ENCODE measurements around the gene DAP. TPM values are rescaled to one million over a fixed set of nuclear protein-coding genes. Genes with fewer than 3 reads are reported as not detected.

DAP gene
- total and polyA plus RNA-seq, 2 of the 13 experiments (the other 11 are each of a cell fraction or from before 2014, with no cell fraction given): 22.0 to 57.5 TPM

DNA sequence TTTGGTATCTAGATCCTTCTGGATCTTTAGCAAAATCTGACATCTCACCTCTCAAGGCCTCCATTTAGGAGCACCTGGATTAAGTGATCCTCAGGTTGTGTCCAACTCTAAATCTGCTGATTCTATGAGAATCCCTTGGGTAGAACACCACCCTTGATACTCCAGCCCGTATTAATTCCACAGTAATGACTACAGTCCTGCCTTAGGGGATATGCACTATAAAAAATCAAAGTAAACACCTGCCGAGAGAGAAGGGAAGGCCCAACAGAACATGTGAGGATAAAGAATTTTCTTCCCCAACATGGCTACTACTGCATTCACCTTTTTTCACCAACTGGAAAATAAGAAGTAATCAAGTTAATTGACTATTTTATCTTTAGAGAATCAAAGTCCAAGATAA lies 27.6 kb downstream of the DAP start (continued):
- TF ChIP-seq ZNF740 (CRISPR knock-in tag; IDR thresholded peaks at IDR 0.05) (no peak), MAFG (CRISPR knock-in tag; IDR thresholded peaks at IDR 0.05) (no peak), HMG20A (CRISPR knock-in tag; IDR thresholded peaks at IDR 0.05; ENCODE audit: borderline replicate concordance) (no peak), ZNF746 (CRISPR knock-in tag; IDR thresholded peaks at IDR 0.05) (no peak), MTA1 (CRISPR knock-in tag; IDR thresholded peaks at IDR 0.05; ENCODE audit: borderline replicate concordance) (no peak)

DNA sequence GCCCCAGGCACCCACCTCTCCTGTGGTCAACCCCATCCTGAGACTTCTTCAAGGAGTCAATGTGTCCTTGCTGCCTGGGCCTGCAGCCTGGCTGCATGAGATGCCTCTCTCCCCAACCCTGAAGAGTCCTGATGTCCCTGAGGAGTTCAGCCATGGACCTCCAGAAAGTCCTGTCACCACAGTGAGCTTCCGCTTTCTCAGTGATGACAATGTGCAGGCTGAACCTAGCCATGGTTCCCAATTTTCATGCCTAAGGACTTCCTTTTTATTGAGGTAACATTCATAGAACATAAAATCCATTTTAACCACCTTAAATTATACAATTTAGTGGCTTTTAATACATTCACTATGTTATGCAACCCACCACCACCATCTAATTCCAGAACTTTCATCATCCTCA lies 29.1 kb downstream of the DAP start:
- POLR2A ChIA-PET: no interaction called here
- FAIRE-seq: no peak
- no peak for ATAC-seq
- 90% methylated on average over 1 of the region's 1 CpG for WGBS (ENCODE audit: low lambda C conversion rate)
- H3K79me2 ChIP-seq (ENCODE audit: insufficient read depth, low read length): peaks cover 5% of the 10 kb centered on the region
- in situ Hi-C loops (cut with HindIII; ENCODE audit: extremely low pct_ligation_motif_present, low pct_unique_long_range_greater_than_20kb) (no loop called here), intact Hi-C loops (cut with micrococcal nuclease; ENCODE audit: unreplicated experiment) (no loop called here)
- peaks cover 16 to 72% of the 10 kb centered on the region in 2 experiments; a peak in 4 of 5 replicates for H3K36me3 ChIP-seq (replicated peaks in 1 of 2; ENCODE audit: control insufficient read depth in 1 of 2, insufficient read depth in 2 of 2, low read length in 2 of 2)
- H3K27ac ChIP-seq (ENCODE audit: extremely low read length, insufficient read depth, low read length): no peak overlapping the region
- no TSS peak for BruUV-seq (replicated peaks)
- peaks cover 7% of the 10 kb centered on the region; the same call in 1 of the 2 replicates for H3K4me1 ChIP-seq (ENCODE audit: insufficient read depth, low read length)
- peaks cover 14% of the 10 kb centered on the region; the same call in 1 of the 2 replicates for H4K20me1 ChIP-seq (ENCODE audit: insufficient read depth, low read length)
- H3K4me2 ChIP-seq (ENCODE audit: low read depth, low read length): no peak overlapping the region
- no peaks in the 10 kb centered on the region for H3K27me3 ChIP-seq (ENCODE audit: control insufficient read depth in 1 of 2, insufficient read depth in 2 of 2, low read length in 2 of 2)
- H3K4me3 ChIP-seq (replicated peaks in 1 of 3; ENCODE audit: insufficient read depth in 1 of 3, low read depth in 2 of 3, low read length in 3 of 3): no peak overlapping the region
- no peak overlapping the region for H3K9ac ChIP-seq (ENCODE audit: insufficient read depth, low read depth, low read length)
- no peak overlapping the region for H2AFZ ChIP-seq (ENCODE audit: low read length)
- no peaks in the 10 kb centered on the region for H3K9me3 ChIP-seq (ENCODE audit: low read length)
- CTCF ChIA-PET (ENCODE audit: low intra/inter-chr PET ratio, low total read pairs): no interaction called here
- no peak for TF ChIP-seq ATF7-NPFF (CRISPR knock-in tag; IDR thresholded peaks at IDR 0.05; ENCODE audit: low read depth)
- DNase-seq (ENCODE audit: low spot score): no peak

DNA sequence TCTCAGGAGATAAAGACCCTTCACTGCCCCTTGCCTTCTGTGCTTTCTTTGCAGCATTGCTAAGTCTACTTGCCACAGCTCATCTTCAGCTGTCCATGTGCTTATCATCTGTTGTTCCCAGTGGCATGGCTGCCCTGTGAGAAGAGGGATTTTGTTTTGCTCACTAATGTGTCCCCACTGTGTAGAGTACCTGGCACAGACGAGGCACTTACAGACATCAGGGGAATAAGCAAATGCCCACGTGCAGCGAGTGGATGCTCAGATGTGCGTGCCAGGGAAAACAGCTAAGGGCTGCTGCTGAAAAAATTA lies 31.0 kb downstream of the DAP start:
- in situ Hi-C loops (cut with HindIII; ENCODE audit: extremely low pct_ligation_motif_present, low pct_unique_long_range_greater_than_20kb): no loop called here
- no peaks in the 10 kb centered on the region for H3K9me3 ChIP-seq (ENCODE audit: low read length)
- no peaks in the 10 kb centered on the region for H3K27me3 ChIP-seq (ENCODE audit: control insufficient read depth in 1 of 2, insufficient read depth in 2 of 2, low read length in 2 of 2)
- peaks cover 3% of the 10 kb centered on the region for H3K79me2 ChIP-seq (ENCODE audit: insufficient read depth, low read length)
- ChIA-PET POLR2A (no interaction called here), CTCF (ENCODE audit: low intra/inter-chr PET ratio, low total read pairs) (no interaction called here)
- no peak for FAIRE-seq
- no peak overlapping the region for H3K9ac ChIP-seq (ENCODE audit: insufficient read depth, low read depth, low read length)
- peaks cover 10 to 67% of the 10 kb centered on the region in 2 experiments; a peak in 4 of 5 replicates for H3K36me3 ChIP-seq (replicated peaks in 1 of 2; ENCODE audit: control insufficient read depth in 1 of 2, insufficient read depth in 2 of 2, low read length in 2 of 2)
- H3K4me1 ChIP-seq (ENCODE audit: insufficient read depth, low read length): peaks cover 24% of the 10 kb centered on the region
- no peak overlapping the region for H3K4me2 ChIP-seq (ENCODE audit: low read depth, low read length)
- intact Hi-C loops (cut with micrococcal nuclease; ENCODE audit: unreplicated experiment): no loop called here
- no peak overlapping the region for H2AFZ ChIP-seq (ENCODE audit: low read length)
- no peak overlapping the region for H3K4me3 ChIP-seq (replicated peaks in 1 of 3; ENCODE audit: insufficient read depth in 1 of 3, low read depth in 2 of 3, low read length in 3 of 3)
- 97% methylated on average over 4 of the region's 4 CpGs for WGBS (ENCODE audit: low lambda C conversion rate)
- TF ChIP-seq RBM22 (optimal IDR thresholded peaks at IDR 0.05; ENCODE audit: low read length) (peak; percentile 72), ZBTB42 (CRISPR knock-in tag; IDR thresholded peaks at IDR 0.05) (no peak)
- H4K20me1 ChIP-seq (ENCODE audit: insufficient read depth, low read length): peaks cover 10% of the 10 kb centered on the region; the same call in 1 of the 2 replicates
- ATAC-seq: no peak
- H3K27ac ChIP-seq (ENCODE audit: extremely low read length, insufficient read depth, low read length): no peak overlapping the region
- no peak for DNase-seq (ENCODE audit: low spot score)
- no TSS peak for BruUV-seq (replicated peaks)

Data from HepG2 (cell line).